Measurements from ENCODE around the gene GLO1.

GLO1 gene

DNA sequence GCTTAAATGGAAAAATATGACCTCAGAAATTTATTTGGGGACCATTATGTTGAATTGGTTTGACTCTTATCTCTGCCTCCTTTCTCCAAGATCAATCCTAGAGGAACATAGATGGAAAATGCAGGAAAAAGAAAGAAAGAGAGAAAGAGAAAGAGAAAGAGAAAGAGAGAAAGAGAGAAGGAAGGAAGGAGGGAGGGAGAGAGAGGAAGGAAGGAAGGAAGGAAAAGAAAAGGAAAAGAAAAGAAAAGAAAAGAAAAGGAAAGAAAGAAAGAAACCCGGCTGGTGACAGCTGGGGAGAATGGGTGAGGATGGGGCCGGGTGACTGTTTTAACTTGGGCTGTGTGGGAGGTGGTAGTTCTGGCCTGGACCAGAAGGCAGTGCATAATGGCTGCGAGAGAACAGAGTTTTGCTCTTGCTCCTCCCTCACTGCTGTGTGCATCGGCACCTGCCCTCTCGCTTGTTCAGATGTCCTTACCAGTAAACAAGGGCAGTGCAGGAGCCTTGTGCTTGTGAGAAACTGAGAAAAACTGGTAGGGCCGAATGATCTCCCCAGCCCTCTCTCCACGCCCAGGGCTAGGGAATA is 24.7 kb downstream of the GLO1 start:
- no peak overlapping the region for H4K8ac ChIP-seq (ENCODE audit: low read depth, low read length)
- H3K36me3 ChIP-seq (ENCODE audit: control insufficient read depth in 1 of 2, insufficient read depth in 2 of 2, low read length in 2 of 2), result peaks cover 10 to 20% of the 10 kb centered on the region in 2 experiments
- no peak overlapping the region for H3K4me3 ChIP-seq (ENCODE audit: low read depth, low read length)
- no peak overlapping the region for H3K14ac ChIP-seq (ENCODE audit: low read length)
- no peak overlapping the region for H2AFZ ChIP-seq (ENCODE audit: insufficient read depth, low read length, poor library complexity)
- no peak overlapping the region for H2BK5ac ChIP-seq (ENCODE audit: low read depth, low read length, poor library complexity)
- no peak overlapping the region for H2BK12ac ChIP-seq (ENCODE audit: low read length)
- no peak overlapping the region for H3K27ac ChIP-seq (ENCODE audit: low read depth, low read length)
- H3K23ac ChIP-seq (ENCODE audit: low read length), result no peak overlapping the region
- no peak overlapping the region for H3K4ac ChIP-seq (ENCODE audit: low read depth, low read length)
- no peaks in the 10 kb centered on the region for H3K9me3 ChIP-seq (ENCODE audit: insufficient read depth, low read depth, low read length)
- no peak overlapping the region for H4K12ac ChIP-seq (ENCODE audit: low read depth, low read length)
- no peak overlapping the region for H2AK5ac ChIP-seq (ENCODE audit: low read length)
- no CpG with 5 or more reads among the region's 7 CpGs for WGBS (ENCODE audit: extremely low coverage, insufficient coverage, insufficient read length)
- no peak overlapping the region for H3K4me2 ChIP-seq (ENCODE audit: low read length)
- no peak for DNase-seq
- no peaks in the 10 kb centered on the region for H3K79me1 ChIP-seq (ENCODE audit: low read length)
- H4K91ac ChIP-seq (ENCODE audit: low read depth, low read length), result no peak overlapping the region
- no peaks in the 10 kb centered on the region for H3K4me1 ChIP-seq (ENCODE audit: control insufficient read depth in 1 of 2, insufficient read depth in 2 of 2, low read length in 2 of 2)
- H3K18ac ChIP-seq (ENCODE audit: low read length), result no peak overlapping the region
- no peak overlapping the region for H3K9ac ChIP-seq (ENCODE audit: low read length)
- H3K27me3 ChIP-seq (ENCODE audit: insufficient read depth, low read length), result no peaks in the 10 kb centered on the region
- H3K79me2 ChIP-seq (ENCODE audit: control insufficient read depth, insufficient read depth, low read length, poor library complexity), result no peaks in the 10 kb centered on the region
- no peak overlapping the region for H2BK120ac ChIP-seq (ENCODE audit: insufficient read depth, low read length, poor library complexity)

DNA sequence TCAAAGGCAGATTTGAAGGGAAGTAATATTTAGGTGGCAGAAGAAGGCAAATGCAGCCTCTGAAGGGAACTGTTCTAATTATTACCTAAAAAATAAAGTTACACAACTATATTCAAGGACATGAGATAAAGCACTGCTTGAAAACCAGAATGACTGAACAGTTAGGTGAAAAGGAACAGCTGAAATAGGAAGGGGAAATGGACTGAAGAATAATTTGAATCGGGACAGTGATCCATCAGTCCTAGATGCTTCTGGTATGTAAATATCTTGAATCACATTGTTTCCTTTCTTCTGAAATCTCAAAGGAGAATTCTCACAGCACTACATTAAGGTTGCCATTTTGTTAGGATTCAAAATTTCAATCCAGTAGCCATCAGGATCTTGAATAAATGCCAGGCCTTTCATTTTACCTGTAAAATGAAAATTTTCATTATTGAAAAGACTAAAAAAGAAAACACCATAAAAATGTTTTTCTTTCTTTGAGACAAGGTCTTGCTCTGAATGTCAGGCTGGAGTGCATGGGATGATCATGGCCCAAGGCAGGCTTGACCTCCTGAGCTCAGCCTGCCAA is 25.9 kb downstream of the GLO1 start:
- H3K9me3 ChIP-seq (ENCODE audit: insufficient read depth, low read depth, low read length), result no peaks in the 10 kb centered on the region
- H2BK120ac ChIP-seq (ENCODE audit: insufficient read depth, low read length, poor library complexity), result no peak overlapping the region
- H3K18ac ChIP-seq (ENCODE audit: low read length), result no peak overlapping the region
- no peak overlapping the region for H3K9ac ChIP-seq (ENCODE audit: low read length)
- no peaks in the 10 kb centered on the region for H3K27me3 ChIP-seq (ENCODE audit: insufficient read depth, low read length)
- no peak overlapping the region for H3K23ac ChIP-seq (ENCODE audit: low read length)
- H3K79me1 ChIP-seq (ENCODE audit: low read length), result no peaks in the 10 kb centered on the region
- no peak overlapping the region for H4K91ac ChIP-seq (ENCODE audit: low read depth, low read length)
- no peaks in the 10 kb centered on the region for H3K4me1 ChIP-seq (ENCODE audit: control insufficient read depth in 1 of 2, insufficient read depth in 2 of 2, low read length in 2 of 2)
- no peak overlapping the region for H2BK12ac ChIP-seq (ENCODE audit: low read length)
- no peak overlapping the region for H3K14ac ChIP-seq (ENCODE audit: low read length)
- no CpG with 5 or more reads among the region's 1 CpG for WGBS (ENCODE audit: extremely low coverage, insufficient coverage, insufficient read length)
- H3K27ac ChIP-seq (ENCODE audit: low read depth, low read length), result no peak overlapping the region
- no peak overlapping the region for H2AFZ ChIP-seq (ENCODE audit: insufficient read depth, low read length, poor library complexity)
- no peak overlapping the region for H3K4ac ChIP-seq (ENCODE audit: low read depth, low read length)
- H4K12ac ChIP-seq (ENCODE audit: low read depth, low read length), result no peak overlapping the region
- peaks cover 10 to 20% of the 10 kb centered on the region in 2 experiments for H3K36me3 ChIP-seq (ENCODE audit: control insufficient read depth in 1 of 2, insufficient read depth in 2 of 2, low read length in 2 of 2)
- no peaks in the 10 kb centered on the region for H3K79me2 ChIP-seq (ENCODE audit: control insufficient read depth, insufficient read depth, low read length, poor library complexity)
- H4K8ac ChIP-seq (ENCODE audit: low read depth, low read length), result no peak overlapping the region
- H3K4me3 ChIP-seq (ENCODE audit: low read depth, low read length), result no peak overlapping the region
- no peak overlapping the region for H2AK5ac ChIP-seq (ENCODE audit: low read length)
- H3K4me2 ChIP-seq (ENCODE audit: low read length), result no peak overlapping the region
- DNase-seq, result no peak
- no peak overlapping the region for H2BK5ac ChIP-seq (ENCODE audit: low read depth, low read length, poor library complexity)

DNA sequence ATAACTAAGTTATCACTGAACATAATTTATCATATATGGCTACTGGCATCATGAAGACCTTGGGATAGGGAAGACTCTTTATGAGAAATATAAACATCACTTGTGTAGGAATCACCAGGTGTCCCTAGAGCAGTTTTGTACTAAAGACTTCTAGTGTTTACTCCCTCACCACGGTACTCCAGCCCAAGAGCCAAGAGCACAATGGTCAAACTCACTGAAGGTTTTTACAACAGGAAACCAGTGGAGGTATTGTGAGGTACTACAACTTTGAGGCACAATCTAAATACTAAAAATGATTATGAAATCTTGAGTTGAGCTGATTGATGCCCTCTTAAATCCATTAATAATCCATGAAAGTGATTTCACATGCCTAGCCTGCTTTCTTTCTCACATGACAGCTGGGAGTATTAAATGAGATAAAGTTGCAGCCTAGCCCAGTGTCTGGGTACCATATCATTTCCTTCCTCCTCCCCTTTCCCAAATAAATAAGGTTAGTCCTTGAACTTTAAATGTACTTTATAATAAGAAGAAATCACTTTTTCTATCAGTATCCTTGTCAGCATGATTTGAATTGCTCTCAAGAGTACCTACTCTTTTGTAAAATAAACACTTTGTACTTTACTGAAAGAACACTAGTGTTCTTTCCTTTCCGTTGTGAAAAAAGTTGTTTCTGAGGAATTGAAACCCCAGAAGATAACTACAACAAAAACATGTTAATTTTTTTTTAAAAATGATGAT is 26.5 kb downstream of the GLO1 start:
- no peak overlapping the region for H3K23ac ChIP-seq (ENCODE audit: low read length)
- H2AFZ ChIP-seq (ENCODE audit: insufficient read depth, low read length, poor library complexity), result no peak overlapping the region
- H3K36me3 ChIP-seq (ENCODE audit: control insufficient read depth in 1 of 2, insufficient read depth in 2 of 2, low read length in 2 of 2), result peaks cover 9 to 19% of the 10 kb centered on the region in 2 experiments
- H3K4me3 ChIP-seq (ENCODE audit: low read depth, low read length), result no peak overlapping the region
- H3K9me3 ChIP-seq (ENCODE audit: insufficient read depth, low read depth, low read length), result no peaks in the 10 kb centered on the region
- no peaks in the 10 kb centered on the region for H3K27me3 ChIP-seq (ENCODE audit: insufficient read depth, low read length)
- no peaks in the 10 kb centered on the region for H3K79me2 ChIP-seq (ENCODE audit: control insufficient read depth, insufficient read depth, low read length, poor library complexity)
- H3K9ac ChIP-seq (ENCODE audit: low read length), result no peak overlapping the region
- H4K8ac ChIP-seq (ENCODE audit: low read depth, low read length), result no peak overlapping the region
- H4K91ac ChIP-seq (ENCODE audit: low read depth, low read length), result no peak overlapping the region
- no peak overlapping the region for H2BK12ac ChIP-seq (ENCODE audit: low read length)
- H3K4ac ChIP-seq (ENCODE audit: low read depth, low read length), result no peak overlapping the region
- no CpG with 5 or more reads among the region's 2 CpGs for WGBS (ENCODE audit: extremely low coverage, insufficient coverage, insufficient read length)
- no peak overlapping the region for H3K4me2 ChIP-seq (ENCODE audit: low read length)
- H3K79me1 ChIP-seq (ENCODE audit: low read length), result no peaks in the 10 kb centered on the region
- H2BK120ac ChIP-seq (ENCODE audit: insufficient read depth, low read length, poor library complexity), result no peak overlapping the region
- DNase-seq, result no peak
- H3K27ac ChIP-seq (ENCODE audit: low read depth, low read length), result no peak overlapping the region
- no peak overlapping the region for H2BK5ac ChIP-seq (ENCODE audit: low read depth, low read length, poor library complexity)
- no peak overlapping the region for H3K14ac ChIP-seq (ENCODE audit: low read length)
- H4K12ac ChIP-seq (ENCODE audit: low read depth, low read length), result no peak overlapping the region
- H3K18ac ChIP-seq (ENCODE audit: low read length), result no peak overlapping the region
- H2AK5ac ChIP-seq (ENCODE audit: low read length), result no peak overlapping the region
- no peaks in the 10 kb centered on the region for H3K4me1 ChIP-seq (ENCODE audit: control insufficient read depth in 1 of 2, insufficient read depth in 2 of 2, low read length in 2 of 2)

DNA sequence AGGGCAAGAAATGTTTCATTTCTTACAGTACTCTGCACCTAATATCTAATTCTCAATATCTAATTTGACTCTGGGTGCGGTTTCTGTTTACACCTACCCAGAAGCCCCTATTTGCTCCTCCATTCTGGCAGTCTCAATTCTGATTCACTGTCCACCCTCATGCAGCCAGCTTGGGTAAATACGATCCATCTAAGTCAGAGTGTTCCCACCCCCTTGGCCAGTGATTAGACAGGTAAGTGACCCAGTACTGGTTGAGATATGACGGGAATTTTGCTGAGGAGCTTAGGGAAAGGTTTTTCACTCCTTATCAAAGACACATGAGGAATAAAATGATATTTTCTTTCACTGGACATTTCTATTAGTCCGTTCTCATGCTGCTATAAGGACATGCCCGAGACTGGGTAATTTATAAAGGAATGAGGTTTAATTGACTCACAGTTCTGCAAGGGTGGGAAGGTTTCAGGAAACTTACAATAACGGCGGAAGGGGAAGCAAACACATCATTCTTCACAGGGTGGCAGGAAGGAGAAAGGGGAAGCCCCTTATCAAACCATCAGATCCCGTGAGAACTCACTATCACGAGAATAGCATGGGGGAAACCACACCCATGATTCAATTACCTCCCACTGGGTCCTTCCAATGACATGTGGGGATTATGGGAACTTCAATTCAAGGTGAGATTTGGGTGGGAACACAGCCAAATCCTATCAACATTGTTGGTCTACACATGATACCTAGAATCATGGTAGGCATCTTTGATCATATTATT is 29.4 kb downstream of the GLO1 start:
- H3K4me2 ChIP-seq (ENCODE audit: low read length), result no peak overlapping the region
- H3K23ac ChIP-seq (ENCODE audit: low read length), result no peak overlapping the region
- no CpG with 5 or more reads among the region's 9 CpGs for WGBS (ENCODE audit: extremely low coverage, insufficient coverage, insufficient read length)
- H3K4me1 ChIP-seq (ENCODE audit: control insufficient read depth in 1 of 2, insufficient read depth in 2 of 2, low read length in 2 of 2), result no peaks in the 10 kb centered on the region
- H3K27me3 ChIP-seq (ENCODE audit: insufficient read depth, low read length), result no peaks in the 10 kb centered on the region
- H2AK5ac ChIP-seq (ENCODE audit: low read length), result no peak overlapping the region
- no peak overlapping the region for H2BK120ac ChIP-seq (ENCODE audit: insufficient read depth, low read length, poor library complexity)
- H3K79me1 ChIP-seq (ENCODE audit: low read length), result no peaks in the 10 kb centered on the region
- H2BK12ac ChIP-seq (ENCODE audit: low read length), result no peak overlapping the region
- no peaks in the 10 kb centered on the region for H3K9me3 ChIP-seq (ENCODE audit: insufficient read depth, low read depth, low read length)
- H3K14ac ChIP-seq (ENCODE audit: low read length), result no peak overlapping the region
- H2AFZ ChIP-seq (ENCODE audit: insufficient read depth, low read length, poor library complexity), result no peak overlapping the region
- no peak overlapping the region for H4K91ac ChIP-seq (ENCODE audit: low read depth, low read length)
- no peak overlapping the region for H4K8ac ChIP-seq (ENCODE audit: low read depth, low read length)
- no peak for DNase-seq
- no peak overlapping the region for H3K18ac ChIP-seq (ENCODE audit: low read length)
- H3K27ac ChIP-seq (ENCODE audit: low read depth, low read length), result no peak overlapping the region
- H4K12ac ChIP-seq (ENCODE audit: low read depth, low read length), result no peak overlapping the region
- no peak overlapping the region for H3K4me3 ChIP-seq (ENCODE audit: low read depth, low read length)
- H3K36me3 ChIP-seq (ENCODE audit: control insufficient read depth in 1 of 2, insufficient read depth in 2 of 2, low read length in 2 of 2), result peaks cover 5 to 10% of the 10 kb centered on the region in 2 experiments
- no peak overlapping the region for H3K4ac ChIP-seq (ENCODE audit: low read depth, low read length)
- H3K79me2 ChIP-seq (ENCODE audit: control insufficient read depth, insufficient read depth, low read length, poor library complexity), result no peaks in the 10 kb centered on the region
- no peak overlapping the region for H3K9ac ChIP-seq (ENCODE audit: low read length)
- no peak overlapping the region for H2BK5ac ChIP-seq (ENCODE audit: low read depth, low read length, poor library complexity)

Measured in trophoblast cell (in vitro differentiated cells and primary cell).